LNCaP clone FGC (cell line): Measurements from ENCODE around the gene ROR2.

Experiments
- DNase-seq: peaks from one replicate; pipeline ENCODE4 v3.0.0-alpha.2; 2011; ENCODE audit warnings: low read depth
- H3K4me3 ChIP-seq: 2 replicates; pipeline ENCODE4 v1.5.1; 2011; ENCODE audit warnings: mild to moderate bottlenecking, low read depth, low read length, control low read depth
- TF ChIP-seq, protein P1 (sequence below): IDR thresholded peaks from 2 replicates; pipeline ENCODE4 v1.5.1; 2012; ENCODE audit warnings: mild to moderate bottlenecking; ENCODE audit not compliant: control insufficient read depth, insufficient read depth; ENCODE audit errors: extremely low read depth

Gene ROR2

DNA sequence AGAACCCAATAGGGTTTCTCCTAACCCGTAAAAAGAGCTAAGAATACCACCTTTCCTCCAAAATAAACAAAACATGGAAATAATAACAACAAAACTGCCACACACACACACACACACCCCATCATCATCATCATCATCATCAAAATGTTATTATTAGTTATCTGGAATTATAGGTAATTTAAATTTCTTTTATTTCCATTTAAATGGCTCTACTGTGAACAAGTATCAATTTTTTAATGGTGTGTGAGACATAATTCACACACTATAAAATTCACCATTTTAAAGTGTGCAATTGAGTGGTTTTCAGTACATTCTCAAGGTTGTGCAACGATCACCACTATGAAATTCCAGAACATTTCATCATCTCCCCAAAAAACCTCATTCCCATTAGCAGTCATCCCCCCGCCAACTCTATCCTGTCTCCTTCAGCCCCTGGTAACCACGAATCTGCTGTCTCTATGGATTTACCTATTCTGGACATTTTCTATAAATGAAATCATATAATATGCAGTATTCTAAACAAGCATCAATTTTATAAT, 172.7 kb downstream of the ROR2 start:
- no peak for DNase-seq
- H3K4me3 ChIP-seq = no peak overlapping the region
- TF ChIP-seq, protein P1, sequence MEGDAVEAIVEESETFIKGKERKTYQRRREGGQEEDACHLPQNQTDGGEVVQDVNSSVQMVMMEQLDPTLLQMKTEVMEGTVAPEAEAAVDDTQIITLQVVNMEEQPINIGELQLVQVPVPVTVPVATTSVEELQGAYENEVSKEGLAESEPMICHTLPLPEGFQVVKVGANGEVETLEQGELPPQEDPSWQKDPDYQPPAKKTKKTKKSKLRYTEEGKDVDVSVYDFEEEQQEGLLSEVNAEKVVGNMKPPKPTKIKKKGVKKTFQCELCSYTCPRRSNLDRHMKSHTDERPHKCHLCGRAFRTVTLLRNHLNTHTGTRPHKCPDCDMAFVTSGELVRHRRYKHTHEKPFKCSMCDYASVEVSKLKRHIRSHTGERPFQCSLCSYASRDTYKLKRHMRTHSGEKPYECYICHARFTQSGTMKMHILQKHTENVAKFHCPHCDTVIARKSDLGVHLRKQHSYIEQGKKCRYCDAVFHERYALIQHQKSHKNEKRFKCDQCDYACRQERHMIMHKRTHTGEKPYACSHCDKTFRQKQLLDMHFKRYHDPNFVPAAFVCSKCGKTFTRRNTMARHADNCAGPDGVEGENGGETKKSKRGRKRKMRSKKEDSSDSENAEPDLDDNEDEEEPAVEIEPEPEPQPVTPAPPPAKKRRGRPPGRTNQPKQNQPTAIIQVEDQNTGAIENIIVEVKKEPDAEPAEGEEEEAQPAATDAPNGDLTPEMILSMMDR = no peak

GRCh38 chr9:91776409-91777291, 173.4 kb downstream of the ROR2 start:
- TF ChIP-seq, protein P1 = no peak
- no peak for DNase-seq
- no peak overlapping the region for H3K4me3 ChIP-seq

DNA sequence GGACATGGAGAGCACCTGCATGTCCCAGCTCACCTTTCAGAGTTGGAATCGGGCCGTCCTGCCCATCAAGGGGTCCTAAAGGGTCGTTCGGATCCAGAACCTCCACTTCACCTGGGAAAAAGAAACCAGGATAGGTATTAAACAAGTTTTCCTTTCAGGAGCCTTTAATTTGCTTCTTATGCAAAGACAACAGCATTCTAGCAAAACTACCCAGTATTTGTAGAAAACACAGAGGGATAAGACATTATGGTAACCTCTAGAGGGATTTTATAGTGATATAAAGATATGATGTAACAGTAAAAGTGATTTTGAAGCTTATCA, 174.4 kb downstream of the ROR2 start:
- TF ChIP-seq, protein P1 = no peak
- no peak overlapping the region for H3K4me3 ChIP-seq
- DNase-seq = no peak

DNA sequence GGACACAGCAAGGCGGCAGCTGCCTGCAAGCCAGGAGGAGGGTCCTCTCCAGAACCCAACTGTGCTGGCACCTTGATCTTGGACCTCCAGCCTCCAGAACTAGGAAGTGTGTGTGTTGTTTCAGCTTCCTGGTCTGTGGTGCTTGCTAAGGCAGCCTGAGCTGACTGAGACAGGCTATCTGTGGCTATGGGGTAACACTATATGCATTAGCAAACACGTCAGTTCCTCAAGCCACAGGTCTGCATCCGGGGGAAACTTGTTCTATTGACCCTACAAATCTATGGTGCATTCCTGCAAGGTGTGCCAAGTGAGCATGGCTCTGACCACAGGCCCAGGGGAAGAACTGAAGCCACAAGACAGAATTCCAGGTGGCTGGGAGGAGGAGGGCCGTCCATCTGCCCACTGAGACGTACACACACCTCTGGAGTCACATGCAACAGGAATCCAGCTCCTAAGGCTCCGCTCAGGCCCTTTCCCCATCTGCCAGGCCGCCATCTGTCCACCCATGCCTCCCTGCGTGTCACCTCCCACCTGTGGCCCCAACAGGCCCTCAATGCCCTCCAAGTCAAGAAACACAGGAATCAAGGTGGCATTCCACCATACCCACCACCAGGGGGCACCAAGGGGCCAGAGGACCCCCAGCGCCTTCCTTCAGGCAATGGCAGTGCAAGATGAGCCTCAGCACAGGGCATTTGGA, 174.9 kb downstream of the ROR2 start:
- no peak overlapping the region for H3K4me3 ChIP-seq
- TF ChIP-seq, protein P1 = peak; percentile 87
- no peak for DNase-seq

- no peak for DNase-seq
- no peak overlapping the region for H3K4me3 ChIP-seq
- TF ChIP-seq, protein P1 = no peak
Observed at GRCh38 chr9:91773156-91773555, 176.9 kb downstream of the ROR2 start.

- H3K4me3 ChIP-seq = no peak overlapping the region
- no peak for DNase-seq
- TF ChIP-seq, protein P1 = no peak
Observed at GRCh38 chr9:91771864-91772263, 178.2 kb downstream of the ROR2 start.
